K562 (cell line): Measurements from ENCODE around the gene AKAP13. TPM values are rescaled to one million over a fixed set of nuclear protein-coding genes. Genes with fewer than 3 reads are reported as not detected.

ENCODE experiments used
- ATAC-seq: fragments of 200-7000 bp; cut with Tn5 transposase; 3 replicates; pipeline ENCODE4 v1.9.1; 2020; ENCODE audit warnings: moderate library complexity
- BruUV-seq: library from RNA; stranded (reverse); fragments of 400-500 nt; replicated peaks from 2 replicates; lab custom pipeline; 2021; lab: Mats Ljungman, UMichigan
- CTCF ChIA-PET: fragments of 300-600 bp; formaldehyde crosslinking; extraction: SDS; loops from one replicate; lab custom pipeline; 2021; ENCODE audit warnings: low intra/inter-chr PET ratio; lab: Yijun Ruan, JAX
- POLR2A ChIA-PET: fragments of 300-600, 350-650 bp; sonication (Branson Sonifier 250); formaldehyde crosslinking; extraction: SDS; loops from one replicate; lab custom pipeline; 2021; ENCODE audit warnings: antibody characterized with exemption, inconsistent platforms; lab: Yijun Ruan, JAX
- DNase-seq, 4 experiments: peaks; one replicate each; pipeline versions ENCODE4 v3.0.0 to v3.0.0-alpha.2; 2011 to 2018; ENCODE audit warnings: low spot score in 3 of 4, mixed read lengths in 3 of 4; ENCODE audit errors: extremely low read depth in 1 of 4
- FAIRE-seq: peaks from 2 replicates; lab custom pipeline; 2011; peaks lifted over from hg19 to GRCh38; lab: Jason Lieb, UNC
- H2AFZ ChIP-seq: 2 replicates; pipeline ENCODE4 v1.6.0; 2011; ENCODE audit warnings: low read depth, low read length, control low read depth, inconsistent platforms
- H3K27ac ChIP-seq: fragments of 200-600 bp; 3 replicates; pipeline ENCODE4 v1.8.0; 2011; ENCODE audit warnings: low read depth, mild to moderate bottlenecking, control low read depth, inconsistent platforms, low read length, moderate library complexity, mixed read lengths; ENCODE audit errors: extremely low read depth
- H3K27me3 ChIP-seq, 2 experiments: fragments of 300-600 bp in 1 of 2; 2 replicates in 1 of 2; 3 replicates in 1 of 2; pipeline versions ENCODE4 v1.6.0 to v1.8.0; 2011; ENCODE audit warnings: inconsistent platforms in 2 of 2, low read length in 2 of 2, mild to moderate bottlenecking in 1 of 2, mixed read lengths in 1 of 2, moderate library complexity in 1 of 2; ENCODE audit not compliant: control insufficient read depth in 2 of 2, insufficient read depth in 2 of 2
- H3K36me3 ChIP-seq: fragments of 300-600 bp; 3 replicates; pipeline ENCODE4 v1.8.0; 2011; ENCODE audit warnings: mild to moderate bottlenecking, low read length, inconsistent platforms; ENCODE audit not compliant: control insufficient read depth, insufficient read depth
- H3K4me1 ChIP-seq, 2 experiments: fragments of 200-600 bp in 1 of 2; replicated peaks in 1 of 2; 2 replicates in 1 of 2; 3 replicates in 1 of 2; pipeline versions ENCODE4 v1.5.1 to v1.8.0; 2011; ENCODE audit warnings: inconsistent platforms in 2 of 2, low read length in 2 of 2, mild to moderate bottlenecking in 1 of 2, mixed read lengths in 1 of 2, moderate library complexity in 1 of 2; ENCODE audit not compliant: control insufficient read depth in 2 of 2, insufficient read depth in 2 of 2
- H3K4me2 ChIP-seq: 2 replicates; pipeline ENCODE4 v1.6.1; 2011; ENCODE audit warnings: low read length, control low read depth, inconsistent platforms, mixed read lengths; ENCODE audit not compliant: insufficient read depth
- H3K4me3 ChIP-seq: fragments of 200-600 bp; sonication (generic), shearing (Covaris generic); 2 replicates; pipeline ENCODE4 v1.5.1; 2016; ENCODE audit warnings: control low read depth, inconsistent platforms
- H3K79me2 ChIP-seq: fragments of 200-600 bp; 3 replicates; pipeline ENCODE4 v1.8.0; 2011; ENCODE audit warnings: low read length, inconsistent platforms; ENCODE audit not compliant: control insufficient read depth, insufficient read depth
- H3K9ac ChIP-seq, 2 experiments: 2 replicates each; pipeline versions ENCODE4 v1.6.0 to v1.6.1; 2011; ENCODE audit warnings: low read depth in 2 of 2, low read length in 2 of 2, control low read depth in 1 of 2, inconsistent platforms in 1 of 2, mild to moderate bottlenecking in 1 of 2, mixed read lengths in 1 of 2; ENCODE audit not compliant: insufficient read depth in 1 of 2
- H3K9me1 ChIP-seq: one replicate; pipeline ENCODE4 v1.6.0; 2011; ENCODE audit warnings: inconsistent platforms, mild to moderate bottlenecking, low read length, moderate library complexity; ENCODE audit not compliant: control insufficient read depth, insufficient read depth
- H3K9me3 ChIP-seq: replicated peaks from 2 replicates; pipeline ENCODE4 v1.5.1; 2011; ENCODE audit warnings: low read depth, low read length, inconsistent platforms; ENCODE audit not compliant: control insufficient read depth, insufficient read depth
- H4K20me1 ChIP-seq: replicated peaks from 2 replicates; pipeline ENCODE4 v1.6.1; 2011; ENCODE audit warnings: low read length, inconsistent platforms, mixed read lengths; ENCODE audit not compliant: control insufficient read depth, insufficient read depth
- HSF4 ChIP-seq: fragments of 250-450 bp; sonication (Bioruptor Pico); IDR thresholded peaks from 2 replicates; pipeline ENCODE4 v2.1.2; 2022; ENCODE audit warnings: mild to moderate bottlenecking, moderate library complexity, borderline replicate concordance
- KLF16 ChIP-seq: IDR thresholded peaks from 2 replicates; pipeline ENCODE4 v1.6.1; 2016; ENCODE audit warnings: antibody characterized with exemption
- NR2C1 ChIP-seq, 2 experiments: fragments of 450-650 bp; IDR thresholded peaks; 2 replicates each; pipeline ENCODE4 v1.6.1; 2017; ENCODE audit warnings: mild to moderate bottlenecking in 2 of 2, antibody characterized with exemption in 1 of 2, inconsistent platforms in 1 of 2, missing compliant biosample characterization in 1 of 2, missing genetic modification characterization in 1 of 2
- ZNF239 ChIP-seq: fragments of 250-450 bp; sonication (Bioruptor Pico); IDR thresholded peaks from 2 replicates; pipeline ENCODE4 v1.4.0; 2020; ENCODE audit warnings: mild to moderate bottlenecking
- ZNF644 ChIP-seq: fragments of 200-800 bp; sonication (Bioruptor generic); IDR thresholded peaks from 2 replicates; pipeline ENCODE4 v1.6.1; 2016; ENCODE audit warnings: low read depth, missing genetic modification characterization, missing compliant biosample characterization
- ZNF785 ChIP-seq: fragments of 250-450 bp; sonication (Bioruptor Pico); IDR thresholded peaks from 2 replicates; pipeline ENCODE4 v1.4.0; 2020; ENCODE audit warnings: mild to moderate bottlenecking
- in situ Hi-C: fragments of 300-500 bp; cut with MboI; formaldehyde crosslinking; loops from 4 replicates; pipeline ENCODE4 v1.15.0; 2018; ENCODE audit warnings: inconsistent platforms, mixed read lengths
- intact Hi-C: fragments of 100-400 bp; cut with micrococcal nuclease; formaldehyde crosslinking; loops from 2 replicates; pipeline ENCODE4 v1.14.2; 2022
- polyA plus RNA-seq, 8 experiments: library from polyadenylated mRNA; depleted of rRNA in 4 of 8; stranded (reverse) in 5 of 8; unstranded in 3 of 8; fragments of >200 nt; fragmentation: Nextera tagmentation in 2 of 8; fragmentation: Illumina TruSeq in 1 of 8; extraction: Ambion mirVana in 2 of 8; extraction: Trizol in 1 of 8; gene quantifications; 2 replicates each; pipeline versions ENCODE4 v1.2.1 to v1.2.3, GENCODE V29; 2011 to 2014; ENCODE audit warnings: inconsistent platforms in 1 of 8, missing spikeins in 1 of 8
- total RNA-seq, 7 experiments: library from RNA; depleted of rRNA in 6 of 7; stranded (reverse); fragments of >200 nt in 6 of 7; fragmentation: Illumina TruSeq in 2 of 7; extraction: Trizol in 2 of 7; gene quantifications; 2 replicates each; pipeline versions ENCODE4 v1.2.1 to v1.2.3, GENCODE V29; 2011 to 2021; ENCODE audit warnings: low replicate concordance in 1 of 7
- TF ChIP-seq, protein P1 (sequence below): fragments of 200-800 bp; sonication (Bioruptor generic); IDR thresholded peaks from 2 replicates; pipeline ENCODE4 v1.6.1; 2017; ENCODE audit warnings: missing genetic modification characterization, missing compliant biosample characterization

AKAP13 gene
- total and polyA plus RNA-seq, 9 of the 15 experiments (the other 6 are each of a cell fraction or from before 2014, with no cell fraction given), result 0.03 to 1.7 (median 0.42) TPM

DNA sequence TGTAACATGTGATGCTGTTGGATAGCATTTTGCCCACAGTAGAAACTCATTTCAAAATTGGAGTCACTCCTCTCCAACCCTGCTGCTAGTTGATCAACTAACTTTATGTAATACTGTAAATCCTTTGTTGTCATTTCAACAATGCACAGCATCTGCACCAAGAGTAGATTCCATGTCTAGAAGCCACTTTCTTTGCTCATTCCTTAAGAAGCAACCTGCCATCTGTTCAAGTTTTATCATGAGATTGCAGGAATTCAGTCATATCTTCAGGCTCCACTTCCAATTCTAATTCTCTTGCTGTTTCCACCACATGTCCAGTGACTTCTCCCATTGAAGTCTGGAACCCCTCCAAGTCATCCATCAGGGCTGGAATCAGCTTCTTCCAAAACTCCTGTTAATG, 42.9 kb downstream of the AKAP13 start:
- DNase-seq (no peak), FAIRE-seq (no peak), ATAC-seq (no peak)
- H4K20me1 ChIP-seq, result no peaks in the 10 kb centered on the region
- no peaks in the 10 kb centered on the region; a peak in 2 of 5 replicates for H3K27me3 ChIP-seq
- ChIA-PET CTCF (no interaction called here), POLR2A (interaction anchor here (0.8 to 1.1 kb wide), 2 partner anchors 41 to 43 kb away, joined by 3 read pairs; partner anchors contain the start of gene AKAP13)
- in situ Hi-C loops (no loop called here), intact Hi-C loops (no loop called here)
- no peaks in the 10 kb centered on the region for H3K4me1 ChIP-seq
- no peaks in the 10 kb centered on the region for H3K36me3 ChIP-seq
- no peaks in the 10 kb centered on the region for H3K9me1 ChIP-seq
- no peak overlapping the region for H2AFZ ChIP-seq
- TF ChIP-seq ZNF239 (no peak), ZNF785 (CRISPR knock-in tag) (no peak), NR2C1 (IDR thresholded peaks at IDR 0.05) (no peak), NR2C1 (tag; IDR thresholded peaks at IDR 0.05) (no peak), ZNF644 (tag) (no peak), HSF4 (CRISPR knock-in tag) (no peak), KLF16 (no peak)
- TF ChIP-seq, protein P1, sequence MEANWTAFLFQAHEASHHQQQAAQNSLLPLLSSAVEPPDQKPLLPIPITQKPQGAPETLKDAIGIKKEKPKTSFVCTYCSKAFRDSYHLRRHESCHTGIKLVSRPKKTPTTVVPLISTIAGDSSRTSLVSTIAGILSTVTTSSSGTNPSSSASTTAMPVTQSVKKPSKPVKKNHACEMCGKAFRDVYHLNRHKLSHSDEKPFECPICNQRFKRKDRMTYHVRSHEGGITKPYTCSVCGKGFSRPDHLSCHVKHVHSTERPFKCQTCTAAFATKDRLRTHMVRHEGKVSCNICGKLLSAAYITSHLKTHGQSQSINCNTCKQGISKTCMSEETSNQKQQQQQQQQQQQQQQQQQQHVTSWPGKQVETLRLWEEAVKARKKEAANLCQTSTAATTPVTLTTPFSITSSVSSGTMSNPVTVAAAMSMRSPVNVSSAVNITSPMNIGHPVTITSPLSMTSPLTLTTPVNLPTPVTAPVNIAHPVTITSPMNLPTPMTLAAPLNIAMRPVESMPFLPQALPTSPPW (CRISPR knock-in tag), result no peak
- H3K4me3 ChIP-seq, result no peak overlapping the region
- no peaks in the 10 kb centered on the region for H3K9me3 ChIP-seq
- no TSS peak for BruUV-seq
- H3K9ac ChIP-seq, result no peak overlapping the region
- no peak overlapping the region for H3K4me2 ChIP-seq
- H3K27ac ChIP-seq, result no peak overlapping the region
- H3K79me2 ChIP-seq, result no peaks in the 10 kb centered on the region
